UCSD-AML1 (cell line): ENCODE results near the gene ACMSD.
"Not testable (repeated sequence)": the region's sequence is repeated elsewhere in the genome, so short reads cannot be mapped to it uniquely, and the experiment has no call there.

Experiments used
- DNase-seq: peaks from one replicate; lab custom pipeline; 2025; ENCODE audit not compliant: unreplicated experiment; lab: John Stamatoyannopoulos, UW

The ACMSD gene

GRCh38 chr2:134847582-134847981 is 9.2 kb downstream of the ACMSD start:
- DNase-seq: not testable (repeated sequence)

DNA sequence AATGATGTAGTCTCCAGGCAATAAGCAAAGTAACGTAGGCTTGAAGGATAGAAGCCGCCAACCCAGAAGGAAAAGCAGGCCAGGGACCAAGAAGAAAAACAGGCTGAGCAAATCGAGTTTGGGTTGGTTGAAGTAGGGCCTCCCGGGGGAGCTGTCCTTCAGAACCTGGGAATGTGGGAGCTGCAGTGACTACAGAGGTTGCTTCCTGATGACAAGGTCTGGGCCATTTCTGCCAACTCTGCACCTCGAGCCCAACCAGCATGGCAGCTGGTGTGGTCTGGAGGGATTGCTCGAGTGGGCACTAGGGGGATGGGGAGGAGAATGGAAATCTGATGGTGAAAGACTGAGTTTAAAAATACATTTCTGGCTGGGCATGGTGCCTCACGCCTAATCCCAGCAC is 14.1 kb downstream of the ACMSD start:
- DNase-seq: no peak

- no peak for DNase-seq
Observed at GRCh38 chr2:134855709-134856108, 17.3 kb downstream of the ACMSD start.

- DNase-seq: no peak
Observed at GRCh38 chr2:134858245-134858644, 19.8 kb downstream of the ACMSD start.

- DNase-seq: no peak
Observed at GRCh38 chr2:134861173-134861572, 22.8 kb downstream of the ACMSD start.

DNA sequence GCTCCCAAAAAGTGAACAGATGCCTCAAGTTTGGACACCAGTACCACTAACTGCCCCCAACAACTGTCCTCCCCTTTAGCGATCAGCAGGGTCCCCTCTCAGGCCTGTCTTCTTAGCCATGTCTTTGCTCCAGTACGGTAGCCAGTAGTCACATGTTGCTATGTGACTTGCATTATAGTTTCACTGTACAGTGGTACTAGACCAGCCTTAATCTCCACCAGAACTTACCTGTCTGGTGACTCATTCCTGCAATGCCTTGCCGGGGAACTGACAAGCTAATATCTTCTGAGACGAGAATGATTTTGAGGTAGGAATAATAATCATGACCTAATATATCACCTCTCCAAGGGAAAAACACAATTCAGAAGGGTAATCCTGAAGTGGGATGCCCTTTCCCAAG is 23.7 kb downstream of the ACMSD start:
- DNase-seq: no peak

- DNase-seq: no peak
Observed at GRCh38 chr2:134862674-134863073, 24.3 kb downstream of the ACMSD start.

DNA sequence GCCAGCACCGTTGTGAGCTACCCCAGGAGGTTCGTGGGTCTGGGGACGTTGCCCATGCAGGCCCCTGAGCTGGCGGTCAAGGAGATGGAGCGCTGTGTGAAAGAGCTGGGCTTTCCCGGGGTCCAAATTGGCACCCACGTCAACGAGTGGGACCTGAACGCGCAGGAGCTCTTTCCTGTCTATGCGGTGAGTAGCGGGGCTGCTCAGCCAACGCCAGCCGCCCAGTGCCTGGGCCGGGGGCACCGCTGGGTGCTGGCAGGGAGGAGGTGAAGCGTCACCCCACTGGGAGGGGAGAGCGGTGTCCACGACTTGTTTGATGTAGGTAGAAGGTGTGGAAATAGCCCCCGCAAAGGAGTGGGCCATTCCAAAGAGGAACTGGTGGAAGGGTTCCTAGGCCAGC is 25.0 kb downstream of the ACMSD start:
- DNase-seq: no peak

DNA sequence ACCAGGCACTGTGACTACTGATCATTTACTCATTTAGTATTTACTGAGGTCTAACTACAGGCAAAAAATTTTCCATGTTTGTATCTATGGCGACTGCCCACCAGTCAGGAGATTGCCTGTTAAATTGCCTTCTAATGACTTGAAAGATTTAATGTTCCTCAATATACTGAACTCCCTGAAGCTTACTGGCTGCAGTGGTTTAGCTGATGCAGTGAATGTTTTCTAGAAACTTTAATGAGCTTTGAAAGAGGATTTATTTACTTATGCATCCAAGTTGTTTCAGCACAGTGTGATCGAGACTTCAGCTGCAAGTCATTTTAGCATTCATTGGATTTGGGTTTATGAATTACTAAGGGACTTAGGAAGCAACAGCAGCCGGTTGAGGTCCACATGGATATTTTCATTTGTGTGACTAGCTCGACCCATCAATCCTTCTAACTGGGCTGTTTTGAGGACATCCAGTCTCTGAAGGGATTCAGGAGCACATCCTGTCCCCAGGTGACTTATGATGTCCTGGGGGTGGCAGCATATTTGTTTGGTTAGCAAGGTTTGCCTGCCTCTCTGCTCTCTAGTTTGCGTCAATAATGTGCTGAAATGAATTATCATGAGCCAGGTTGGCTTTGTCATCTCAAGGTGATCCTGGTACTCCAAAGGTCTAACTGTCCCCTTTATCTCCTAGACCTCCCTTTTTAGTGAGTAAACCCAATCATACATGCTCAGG is 26.8 kb downstream of the ACMSD start:
- DNase-seq: no peak

- no peak for DNase-seq
Observed at GRCh38 chr2:134866498-134867099, 28.2 kb downstream of the ACMSD start.

DNA sequence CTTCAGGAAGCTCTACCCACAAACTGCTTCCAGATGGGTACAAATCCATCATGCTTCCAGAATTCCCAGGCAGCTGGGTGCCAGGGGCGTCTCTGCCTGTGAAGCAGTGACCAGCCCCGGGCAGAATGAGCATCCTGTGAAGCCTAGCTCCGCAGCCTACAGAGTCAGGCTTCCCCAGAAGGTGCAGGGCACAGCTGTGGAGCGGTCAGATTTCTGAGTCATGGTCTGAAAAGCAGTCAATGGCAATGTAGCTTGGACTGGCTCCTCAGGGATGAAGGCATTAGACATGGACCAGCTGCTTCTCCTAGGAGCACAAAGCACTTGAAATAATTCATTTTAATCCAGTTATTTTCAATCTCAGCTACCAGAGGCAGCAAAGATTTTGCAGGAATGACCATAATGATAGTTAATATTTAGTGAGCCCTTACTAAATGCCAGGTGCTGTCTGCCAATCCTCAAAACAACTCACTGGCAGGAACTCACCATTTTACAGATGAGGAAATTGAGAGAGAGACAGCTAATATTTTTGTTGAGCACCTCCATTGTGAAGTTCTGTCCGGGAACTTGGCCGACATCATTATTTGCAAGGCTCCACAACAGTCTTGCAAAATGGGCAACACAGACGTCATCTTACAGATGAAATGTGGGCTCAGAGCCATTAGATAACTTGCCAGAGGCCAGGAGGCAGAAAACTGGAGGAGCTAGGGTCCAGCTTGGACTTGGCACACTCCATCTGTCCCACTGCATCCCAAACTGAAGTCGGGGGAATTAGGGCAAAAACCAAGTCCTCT is 31.7 kb downstream of the ACMSD start:
- no peak for DNase-seq

DNA sequence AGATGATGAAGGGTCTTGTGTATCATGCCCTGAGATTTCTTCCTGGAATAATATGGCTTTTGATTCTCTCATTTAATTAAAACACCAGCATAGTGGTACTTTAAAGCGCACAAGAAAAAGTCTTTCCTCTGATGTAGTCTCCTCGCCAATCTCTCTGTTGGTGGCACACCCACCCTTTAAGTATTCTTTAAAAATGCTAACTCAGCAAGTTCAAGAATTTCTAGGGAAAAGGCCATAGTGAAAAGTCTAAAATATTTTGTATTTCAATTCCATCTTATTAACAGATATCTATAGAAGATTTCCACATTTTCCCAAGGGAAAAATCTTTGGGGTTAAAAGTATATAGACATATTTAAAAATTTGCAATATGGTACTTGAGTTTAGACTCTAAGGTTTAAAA is 34.7 kb downstream of the ACMSD start:
- DNase-seq: no peak

DNA sequence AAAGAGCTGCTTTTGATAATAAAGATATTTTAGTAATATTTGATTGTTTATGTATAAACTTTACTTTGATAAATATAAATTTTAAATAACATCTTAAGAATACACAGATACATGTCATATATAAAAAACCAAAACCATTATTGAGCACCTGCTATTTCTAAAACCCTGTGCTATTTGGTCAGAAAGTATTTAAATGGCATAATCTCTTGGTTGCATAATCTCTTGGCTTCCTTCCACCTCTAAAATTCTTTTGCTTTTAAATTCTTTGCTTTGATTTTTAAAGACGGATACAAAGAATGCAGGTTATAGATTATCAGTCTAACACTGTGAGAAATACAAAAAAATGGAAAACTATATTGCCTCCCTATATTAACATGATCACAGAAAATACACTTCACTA is 36.9 kb downstream of the ACMSD start:
- no peak for DNase-seq

DNA sequence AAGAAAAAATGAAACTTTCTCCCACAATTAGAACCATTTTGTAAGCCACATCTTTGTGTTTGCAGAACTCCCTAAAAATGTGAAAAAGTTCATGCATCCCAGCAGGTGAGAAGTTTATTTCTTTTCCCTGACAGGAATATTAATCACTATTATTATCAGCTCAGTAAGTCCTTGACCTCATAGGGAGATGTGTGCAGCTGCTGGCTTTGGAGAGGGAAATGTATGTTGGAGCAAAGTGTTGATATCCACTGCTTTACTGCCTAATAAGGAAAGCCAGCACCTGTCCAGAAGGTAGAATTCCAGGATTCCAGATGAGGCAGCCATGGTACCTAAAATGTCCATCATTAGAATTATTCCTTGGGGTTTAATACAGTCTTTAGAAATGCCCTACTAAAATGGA is 44.4 kb downstream of the ACMSD start:
- no peak for DNase-seq

- DNase-seq: no peak
Observed at GRCh38 chr2:134883552-134884293, 45.3 kb downstream of the ACMSD start.

DNA sequence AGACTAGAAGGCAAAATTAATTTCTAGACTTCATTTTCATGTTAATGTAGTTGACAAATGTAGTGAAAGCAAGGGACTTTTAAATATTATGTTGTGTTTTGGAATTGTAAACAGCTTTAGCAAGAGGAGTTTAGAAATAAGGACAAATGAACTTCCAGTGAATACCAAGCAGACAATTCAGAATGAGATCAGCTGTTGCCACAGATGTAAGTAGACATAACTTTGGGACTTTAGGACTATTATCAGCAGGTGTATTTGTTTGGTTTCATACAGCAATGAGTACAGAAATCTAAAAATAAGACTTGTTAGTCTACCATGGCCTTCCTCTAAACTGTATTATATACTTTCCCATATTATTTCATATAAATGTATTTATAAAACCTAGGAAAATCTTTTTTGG is 46.0 kb downstream of the ACMSD start:
- DNase-seq: no peak

DNA sequence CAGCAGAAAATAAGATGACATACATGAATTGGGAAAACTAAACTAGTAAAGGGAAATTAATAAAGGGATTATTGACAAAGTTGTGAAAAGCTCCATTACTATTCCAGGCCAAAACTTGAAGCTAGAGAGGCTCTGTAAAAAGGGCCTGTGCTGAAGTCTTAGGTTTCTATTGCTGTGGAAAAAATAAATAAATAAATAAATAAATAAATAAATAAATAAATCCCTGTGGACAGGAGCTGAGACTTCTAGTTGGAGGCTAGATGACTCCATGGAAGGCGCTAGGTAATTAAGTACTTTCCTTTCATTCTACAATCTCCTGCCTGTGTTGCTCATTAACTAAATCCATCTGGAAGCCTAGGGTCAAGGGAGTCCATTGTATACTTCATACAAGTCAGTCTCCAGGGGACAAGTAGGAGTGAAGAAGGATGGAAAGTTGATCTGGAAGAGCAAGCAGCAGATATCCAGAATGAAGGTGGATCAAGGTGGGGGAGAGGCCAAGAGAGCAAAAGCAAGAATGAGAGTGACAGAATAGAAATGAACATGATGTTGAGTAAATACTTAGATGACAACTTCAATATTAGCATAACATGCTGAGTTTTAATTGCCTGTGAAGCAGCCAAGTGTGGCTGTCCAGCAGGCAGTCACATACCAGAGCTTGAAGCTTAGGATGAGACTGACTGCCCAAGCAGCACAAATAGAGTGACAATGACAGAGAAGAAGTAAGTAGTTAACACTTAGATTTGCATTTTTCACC is 54.0 kb downstream of the ACMSD start:
- no peak for DNase-seq

DNA sequence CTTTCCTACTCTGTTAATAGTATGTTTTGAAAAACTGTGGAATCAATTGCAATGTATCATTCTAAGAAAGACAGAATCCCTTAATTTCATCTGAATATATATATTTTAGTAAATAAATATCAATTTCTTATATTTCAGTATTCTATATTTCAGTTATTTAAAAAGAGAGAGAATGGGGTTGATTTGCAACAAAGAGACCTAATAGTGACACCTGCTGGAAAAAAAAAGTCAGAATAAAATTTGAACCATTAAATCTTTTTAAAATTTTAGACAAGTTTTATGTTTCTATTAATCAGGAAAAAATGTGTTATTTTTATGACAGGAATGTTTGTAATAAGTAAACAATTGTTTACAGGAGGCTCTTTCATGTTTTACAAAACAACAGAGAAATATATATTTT is 59.5 kb downstream of the ACMSD start:
- no peak for DNase-seq

DNA sequence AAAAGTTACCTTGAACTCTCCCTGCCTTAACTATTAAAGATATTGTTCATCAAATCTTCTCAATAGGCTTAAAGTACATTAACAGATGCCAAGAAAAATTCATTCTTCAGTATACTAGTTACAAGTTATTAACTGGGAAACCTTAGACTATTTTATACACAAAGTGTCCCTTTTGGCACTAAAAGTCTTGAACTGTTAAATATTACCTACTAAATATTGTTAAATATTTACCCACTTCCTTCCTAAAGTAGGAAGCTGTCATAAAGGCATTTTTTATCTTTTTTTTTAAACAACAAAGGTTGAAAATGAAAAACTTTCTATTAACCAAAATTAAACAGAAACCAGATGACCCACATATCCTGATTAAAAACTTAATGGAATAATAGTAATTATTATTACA is 60.8 kb downstream of the ACMSD start:
- DNase-seq: no peak

DNA sequence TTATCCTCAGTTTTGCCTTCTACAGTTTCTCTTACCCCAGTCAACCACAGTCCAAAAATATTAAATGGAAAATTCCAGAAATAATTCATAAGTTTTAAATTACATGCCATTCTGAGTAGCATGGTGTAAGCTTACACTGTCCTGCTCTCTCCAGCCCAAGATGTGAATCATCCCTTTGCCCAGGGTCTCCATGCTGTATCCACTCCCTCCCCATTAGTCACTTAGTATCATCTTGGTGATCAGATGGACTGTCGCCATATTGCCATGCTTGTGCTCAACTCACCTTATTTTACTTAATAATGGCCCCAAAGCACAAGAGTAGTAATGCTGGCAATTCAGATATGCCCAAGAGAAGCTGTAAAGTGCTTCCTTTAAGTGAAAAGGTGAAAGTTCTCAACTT is 61.7 kb downstream of the ACMSD start:
- DNase-seq: no peak

DNA sequence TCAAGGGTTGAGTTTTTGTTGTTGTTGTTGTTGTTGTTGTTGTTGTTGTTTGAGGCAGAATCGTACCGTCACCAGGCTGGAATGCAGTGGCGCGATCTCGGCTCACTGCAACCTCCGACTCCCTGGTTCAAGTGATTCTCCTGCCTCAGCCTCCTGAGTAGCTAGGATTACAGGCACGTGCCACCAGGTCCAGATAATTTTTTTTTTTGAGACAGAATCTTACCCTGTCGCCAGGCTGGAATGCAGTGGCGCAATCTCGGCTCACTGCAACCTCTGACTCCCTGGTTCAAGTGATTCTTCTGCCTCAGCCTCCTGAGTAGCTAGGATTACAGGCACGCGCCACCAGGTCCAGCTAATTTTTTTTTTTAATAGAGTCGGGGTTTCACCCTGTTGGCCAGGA is 65.3 kb downstream of the ACMSD start:
- DNase-seq: not testable (repeated sequence)
